ENCODE data around the gene SAPCD2.
"Not testable (repeated sequence)": the region's sequence is repeated elsewhere in the genome, so short reads cannot be mapped to it uniquely, and the experiment has no call there.

Gene SAPCD2

GRCh38 chr9:137044502-137045177 is 25.7 kb downstream of the SAPCD2 start:
- no peak for DNase-seq

DNA sequence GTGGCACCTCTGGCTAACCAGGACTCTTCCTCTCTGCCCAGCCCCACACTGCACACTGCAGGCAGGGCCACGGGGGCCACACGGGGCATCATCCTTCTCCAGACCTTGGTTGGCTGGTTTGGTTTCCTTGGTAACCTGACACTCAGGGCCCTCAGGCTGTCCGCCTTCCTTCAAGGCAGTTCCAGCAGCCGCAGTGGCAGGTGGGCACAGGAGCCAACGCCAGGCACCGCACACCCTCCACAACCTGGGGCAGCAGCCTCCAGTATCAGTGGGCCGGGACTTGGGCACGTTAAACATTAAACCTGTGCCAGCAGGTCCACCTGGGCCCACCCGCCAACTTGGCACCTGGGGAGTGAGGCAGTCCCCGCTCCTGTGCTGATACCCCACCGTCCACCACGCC is 26.3 kb downstream of the SAPCD2 start:
- DNase-seq, result no peak

DNA sequence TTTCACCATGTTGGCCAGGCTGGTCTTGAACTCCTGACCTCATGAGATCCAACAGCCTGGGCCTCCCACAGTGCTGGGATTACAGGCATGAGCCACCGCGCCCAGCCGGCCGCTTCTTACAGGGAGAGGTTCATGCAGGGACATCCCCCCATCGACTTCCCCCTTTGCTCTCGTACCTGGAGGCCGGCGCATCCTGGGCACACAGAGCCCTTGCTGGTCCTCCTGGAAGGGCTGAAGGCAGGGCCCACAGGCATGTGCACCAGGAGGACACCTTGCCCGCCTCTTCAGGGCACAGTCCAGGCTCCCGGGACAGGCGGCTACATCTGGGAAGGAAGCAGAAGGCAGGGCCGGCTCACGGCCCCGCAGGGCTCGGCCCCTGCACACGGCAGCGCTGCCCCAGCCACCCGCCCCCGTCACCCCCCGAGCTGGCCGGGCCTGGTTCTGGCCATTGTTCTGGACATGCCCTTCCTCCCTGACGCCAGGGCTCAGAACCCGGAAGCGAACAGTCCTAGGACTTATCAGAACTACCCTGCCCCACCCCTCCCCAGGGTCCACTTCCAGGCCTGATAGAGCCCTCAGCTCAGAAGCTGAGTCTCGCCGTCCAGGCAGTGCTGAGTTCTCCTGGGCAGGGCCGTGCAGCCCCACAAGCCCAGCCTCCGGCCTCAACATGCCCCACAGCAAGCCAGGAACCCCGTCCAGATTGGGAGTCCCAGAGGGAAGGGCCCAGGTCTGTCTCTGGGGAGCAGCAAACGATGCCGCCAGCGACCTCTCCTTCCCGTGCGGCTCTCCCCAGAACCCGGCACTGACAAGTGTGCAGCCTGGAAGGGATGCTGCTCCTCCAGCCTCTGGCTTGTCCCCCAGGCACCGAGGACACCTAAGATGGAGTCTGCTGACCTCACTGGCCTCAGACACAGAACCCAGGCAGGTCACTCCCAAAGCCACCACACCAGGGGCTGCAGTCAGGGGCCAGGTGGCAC is 27.3 kb downstream of the SAPCD2 start:
- DNase-seq, result no peak

- DNase-seq, result no peak
These were observed 29.2 kb downstream of the SAPCD2 start for GRCh38 chr9:137041124-137041523.

DNA sequence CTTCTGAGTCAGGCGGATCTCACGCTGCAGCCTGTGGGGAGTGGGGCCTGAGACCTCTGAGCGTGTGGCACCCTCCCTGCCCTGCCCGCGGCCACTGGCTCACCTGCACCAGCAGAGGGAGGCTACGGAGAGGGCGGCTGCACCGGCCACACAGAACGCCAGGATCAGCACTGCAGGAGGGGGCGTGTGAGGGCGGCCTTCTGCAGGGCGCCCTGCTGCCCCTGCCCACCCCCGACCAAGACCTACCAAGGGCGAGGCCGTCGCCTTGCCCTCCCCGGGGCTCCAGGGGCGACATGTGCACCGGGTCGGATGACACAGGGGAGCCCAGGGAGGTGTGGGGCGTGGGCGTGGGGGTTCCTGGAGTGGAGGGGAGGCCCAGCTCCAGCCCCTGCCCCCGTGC is 29.8 kb downstream of the SAPCD2 start:
- DNase-seq, result no peak

- DNase-seq, result no peak
These were observed 30.6 kb downstream of the SAPCD2 start for GRCh38 chr9:137039611-137040366.

GRCh38 chr9:137038916-137039315 is 31.4 kb downstream of the SAPCD2 start:
- DNase-seq, result no peak

GRCh38 chr9:137037483-137037882 is 32.9 kb downstream of the SAPCD2 start:
- no peak for DNase-seq

DNA sequence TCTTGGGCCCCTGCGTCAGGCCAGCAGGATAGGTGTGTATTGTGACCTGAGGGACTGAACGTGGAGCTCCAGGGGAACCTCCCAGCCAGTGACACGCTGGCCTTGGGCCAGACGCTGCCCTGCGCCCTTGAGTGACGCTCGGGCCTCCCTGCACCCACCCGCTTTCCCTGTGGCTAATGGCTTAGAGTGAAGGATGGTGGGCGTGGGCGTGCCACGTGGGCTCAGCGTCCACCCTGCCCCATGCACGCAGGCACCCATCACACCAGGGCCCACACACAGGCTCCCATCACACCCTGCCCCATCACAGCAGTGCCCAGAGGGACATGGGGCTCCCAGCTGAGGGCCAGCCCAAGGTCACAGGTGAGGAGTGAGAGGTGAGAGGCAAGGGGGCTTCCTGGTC is 33.3 kb downstream of the SAPCD2 start:
- DNase-seq, result no peak

DNA sequence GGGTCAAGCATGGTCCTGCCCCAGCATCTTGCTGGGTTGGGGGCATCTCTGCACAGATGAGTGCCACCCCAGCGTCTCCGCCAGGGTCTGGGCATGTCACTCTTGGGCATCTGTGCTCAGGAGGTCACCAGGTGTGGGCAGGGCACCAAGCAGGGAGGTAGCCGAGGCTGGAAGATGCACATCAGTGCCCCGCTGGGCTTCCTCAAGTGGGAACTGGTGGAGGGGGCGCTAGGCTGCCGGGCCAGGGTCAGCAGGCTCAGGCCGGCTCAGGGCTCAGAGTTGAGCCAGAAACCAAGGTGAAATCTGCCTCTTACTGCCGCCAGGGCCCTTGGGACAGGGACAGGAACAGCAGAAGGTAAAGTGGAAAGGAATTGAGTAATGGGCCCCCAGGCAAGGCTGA is 34.4 kb downstream of the SAPCD2 start:
- DNase-seq, result no peak

- DNase-seq, result no peak
These were observed 34.9 kb downstream of the SAPCD2 start for GRCh38 chr9:137035507-137035834.

DNA sequence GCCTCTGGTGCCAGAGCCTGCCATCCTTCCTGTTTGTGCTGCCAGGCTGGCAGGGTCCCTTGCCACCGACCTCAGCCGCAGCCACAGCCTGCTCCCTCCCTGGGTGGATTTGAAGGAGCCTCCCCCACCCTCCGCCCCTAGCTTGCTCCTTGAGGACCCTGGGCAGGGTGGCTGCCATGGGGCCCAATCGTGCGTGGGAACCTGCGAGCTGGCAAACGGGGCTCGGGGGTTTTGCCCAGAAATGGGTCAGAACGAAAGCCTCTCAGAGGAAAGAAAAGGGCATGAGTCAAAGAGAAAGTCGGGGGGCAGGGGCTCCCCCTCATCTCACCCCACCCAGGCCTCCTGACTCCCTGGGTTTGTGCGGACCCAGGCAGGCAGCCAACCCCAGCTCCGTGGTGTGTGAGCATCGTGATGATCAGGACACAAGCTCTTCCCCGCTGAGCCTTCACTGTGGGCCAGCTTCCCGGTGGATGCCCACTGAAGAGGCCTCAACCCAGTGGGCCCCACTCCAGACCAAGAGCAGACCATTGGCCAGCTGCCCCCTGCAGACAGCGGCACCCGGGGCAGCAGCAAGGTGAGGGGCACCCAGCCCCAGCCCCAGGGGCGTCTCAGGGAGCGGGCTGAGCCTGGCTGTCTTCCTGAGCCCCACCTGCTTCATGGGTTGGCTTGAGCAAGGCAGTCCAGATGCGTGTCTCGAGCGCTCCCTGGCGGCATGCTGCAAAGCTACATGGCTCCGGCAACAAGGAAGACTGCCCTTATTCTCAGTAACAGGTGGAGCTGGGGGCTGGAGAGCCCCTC is 35.4 kb downstream of the SAPCD2 start:
- peak; percentile 89 for DNase-seq

DNA sequence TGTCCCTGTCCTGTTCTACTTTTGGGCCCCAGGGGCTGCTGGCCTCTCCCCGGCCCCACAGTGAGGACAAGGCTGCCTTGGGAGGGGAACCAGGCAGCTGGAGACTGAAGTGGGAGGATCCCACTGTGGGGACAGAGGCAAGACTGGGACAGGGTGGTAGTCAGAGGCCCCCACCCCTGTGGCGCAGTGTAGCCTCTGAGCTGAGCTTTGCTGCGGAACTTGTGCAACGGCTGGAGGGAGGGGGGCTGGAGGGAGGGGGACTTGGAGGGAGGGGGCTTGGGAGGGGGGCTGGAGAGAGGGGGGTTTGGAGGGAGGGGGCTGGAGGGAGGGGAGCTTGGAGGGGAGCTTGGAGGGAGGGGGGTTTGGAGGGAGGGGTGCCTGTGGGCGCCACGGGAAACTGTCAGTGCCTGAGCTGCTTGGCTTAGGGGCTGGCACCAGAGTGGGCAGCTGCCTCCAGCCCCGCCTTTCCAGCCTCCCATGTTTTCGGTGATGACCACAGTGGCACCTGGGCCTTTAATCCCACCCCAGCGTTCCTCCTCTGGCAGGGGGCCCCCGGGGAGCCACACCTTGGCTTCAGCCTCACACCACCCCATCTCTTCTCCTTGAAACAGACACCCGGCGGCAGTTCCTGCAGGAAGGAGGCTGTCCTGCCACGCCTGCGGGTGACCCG is 36.2 kb downstream of the SAPCD2 start:
- no peak for DNase-seq

GRCh38 chr9:137033481-137033880 is 36.9 kb downstream of the SAPCD2 start:
- not testable (repeated sequence) for DNase-seq

GRCh38 chr9:137032858-137033257 is 37.5 kb downstream of the SAPCD2 start:
- no peak for DNase-seq

GRCh38 chr9:137031904-137032640 is 38.3 kb downstream of the SAPCD2 start, which contains the start of gene FUT7:
Gene FUT7 (minus strand): TSS chr9:137032088. CDS start chr9:137031991, 97 bp downstream.
- peak; percentile 40 for DNase-seq

GRCh38 chr9:137030538-137031527 is 39.5 kb downstream of the SAPCD2 start:
- DNase-seq, result peak; percentile 57

GRCh38 chr9:137030006-137030405 is 40.4 kb downstream of the SAPCD2 start:
- no peak for DNase-seq

DNA sequence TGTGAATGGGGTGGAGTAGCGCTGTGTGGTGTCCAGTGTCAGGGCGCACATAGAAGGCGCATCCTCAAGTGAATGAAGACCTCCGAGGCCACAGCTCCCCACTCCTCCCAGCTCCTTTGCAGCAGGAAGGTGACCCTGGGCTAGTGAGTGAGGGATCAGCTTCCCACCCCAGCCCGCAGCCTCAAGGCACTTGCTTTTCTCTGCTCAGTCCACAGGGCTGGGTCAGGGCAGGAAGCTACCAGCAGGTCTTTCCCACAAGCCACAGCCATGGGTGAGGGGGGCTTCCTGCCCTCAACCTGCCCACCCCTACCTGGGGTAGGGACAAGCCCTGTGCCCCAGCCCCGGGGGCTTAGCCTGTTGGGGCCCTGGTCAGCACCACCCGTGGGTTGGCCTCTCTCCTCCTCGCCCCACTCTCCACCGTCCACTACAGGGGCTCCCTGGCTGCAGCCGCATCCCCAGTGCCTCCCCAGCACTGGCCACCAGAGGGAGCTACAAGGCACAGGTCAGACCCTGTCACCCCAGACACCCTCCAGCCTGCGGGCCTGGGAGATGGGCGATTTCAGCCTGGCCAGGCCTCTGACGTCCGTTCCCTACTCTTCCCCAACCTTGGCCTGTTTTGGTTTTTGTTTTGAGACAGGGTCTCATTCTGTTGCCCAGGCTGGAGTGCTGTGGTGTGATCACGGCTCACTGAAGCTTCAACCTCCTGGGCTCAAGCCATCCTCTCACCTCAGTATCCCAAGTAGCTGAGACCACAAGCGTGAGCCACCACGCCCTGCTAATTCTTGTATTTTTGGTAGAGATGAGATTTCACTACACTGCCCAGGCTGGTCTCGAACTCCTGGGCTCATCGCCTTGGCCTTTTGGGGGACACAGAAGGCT is 41.1 kb downstream of the SAPCD2 start:
- peak; percentile 70 for DNase-seq

Data from activated gamma-delta T cell treated with Interleukin-2 at 50 U/mL for 16 hours (primary cell).